Measurements from ENCODE around the gene SS18L1.

DNA sequence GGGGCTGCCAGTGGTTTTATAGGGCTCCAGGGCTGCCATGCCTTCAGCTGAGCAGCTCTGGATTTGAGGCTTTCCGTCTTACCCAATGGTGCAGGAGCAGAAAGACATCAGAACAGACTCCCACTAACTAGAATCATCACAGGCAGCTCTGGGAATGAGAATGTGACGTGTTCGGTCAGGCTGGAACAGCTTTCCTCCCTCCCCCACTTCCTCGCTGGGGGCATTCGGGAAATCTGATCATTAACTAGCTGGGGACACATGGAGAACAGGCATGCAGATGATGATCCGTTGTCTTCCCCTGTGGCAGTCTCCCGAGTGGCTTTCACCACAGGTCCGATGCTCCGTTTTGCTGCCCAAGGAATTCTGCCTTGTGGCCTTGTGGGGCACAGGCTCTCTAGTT lies 33.7 kb downstream of the SS18L1 start:
- no peak for TF ChIP-seq CTCF (IDR thresholded peaks at IDR 0.05)
- no peak for TF ChIP-seq POLR2AphosphoS5 (IDR thresholded peaks at IDR 0.05)
